Measurements from ENCODE around the gene FBXL7.

Gene FBXL7

DNA sequence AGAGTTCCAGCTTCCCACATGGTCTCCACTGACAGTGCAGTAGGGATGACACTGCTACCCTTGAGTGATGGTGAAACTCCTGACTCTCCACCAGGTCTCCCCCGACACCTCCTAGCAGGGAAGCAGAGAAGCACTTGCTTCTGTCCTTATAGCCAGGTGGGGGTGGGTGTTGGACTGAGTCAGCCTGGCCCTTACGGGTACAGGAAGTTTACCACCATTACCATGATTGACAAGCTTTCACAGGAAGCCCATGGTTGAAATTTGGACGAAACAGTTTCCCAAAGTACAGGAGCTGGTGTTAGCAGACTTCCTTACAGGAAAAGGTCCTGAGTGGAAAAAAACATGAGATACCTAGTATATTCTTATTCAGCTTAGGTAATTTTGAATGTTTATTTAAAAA lies 3.1 kb upstream of the FBXL7 start:
- in situ Hi-C loops (cut with HindIII; ENCODE audit: low pct_ligation_motif_present, low pct_unique_long_range_greater_than_20kb, low sequenced_read_pairs): no loop called here
- no peak for DNase-seq

DNA sequence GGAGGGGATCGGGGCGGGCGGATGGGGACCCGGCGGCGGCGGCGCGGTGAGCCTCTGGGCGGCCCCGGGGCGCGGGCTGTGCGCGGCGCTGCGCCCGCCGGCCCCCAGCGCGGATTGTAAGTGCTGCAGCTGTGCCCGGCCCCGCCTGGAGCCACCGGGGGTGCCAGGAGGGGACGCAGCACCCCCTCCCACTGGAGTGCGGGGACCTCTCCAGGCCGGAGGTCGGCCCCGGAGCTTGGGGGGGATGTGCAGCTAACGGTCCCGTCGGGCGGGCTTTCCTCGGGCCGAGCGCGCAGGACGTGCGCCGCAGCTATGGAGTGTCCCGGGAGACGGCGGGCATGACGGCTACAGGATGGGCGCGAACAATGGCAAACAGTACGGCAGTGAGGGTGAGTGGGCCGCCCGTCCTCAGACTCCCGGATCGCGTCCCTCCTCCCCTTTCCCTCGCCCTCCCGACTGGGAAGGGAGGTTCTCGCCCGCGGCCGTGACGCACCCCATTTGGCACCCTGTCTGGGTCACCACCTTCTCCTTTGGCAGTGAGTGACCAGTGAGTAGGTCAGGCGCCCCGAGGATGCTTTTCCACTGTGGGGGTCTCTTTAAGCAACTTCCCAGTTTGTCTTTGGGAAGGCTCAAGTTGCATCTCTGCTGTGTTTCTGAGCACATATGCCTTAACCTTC lies 483 bp downstream of the FBXL7 start:
- DNase-seq: peak; percentile 53

DNA sequence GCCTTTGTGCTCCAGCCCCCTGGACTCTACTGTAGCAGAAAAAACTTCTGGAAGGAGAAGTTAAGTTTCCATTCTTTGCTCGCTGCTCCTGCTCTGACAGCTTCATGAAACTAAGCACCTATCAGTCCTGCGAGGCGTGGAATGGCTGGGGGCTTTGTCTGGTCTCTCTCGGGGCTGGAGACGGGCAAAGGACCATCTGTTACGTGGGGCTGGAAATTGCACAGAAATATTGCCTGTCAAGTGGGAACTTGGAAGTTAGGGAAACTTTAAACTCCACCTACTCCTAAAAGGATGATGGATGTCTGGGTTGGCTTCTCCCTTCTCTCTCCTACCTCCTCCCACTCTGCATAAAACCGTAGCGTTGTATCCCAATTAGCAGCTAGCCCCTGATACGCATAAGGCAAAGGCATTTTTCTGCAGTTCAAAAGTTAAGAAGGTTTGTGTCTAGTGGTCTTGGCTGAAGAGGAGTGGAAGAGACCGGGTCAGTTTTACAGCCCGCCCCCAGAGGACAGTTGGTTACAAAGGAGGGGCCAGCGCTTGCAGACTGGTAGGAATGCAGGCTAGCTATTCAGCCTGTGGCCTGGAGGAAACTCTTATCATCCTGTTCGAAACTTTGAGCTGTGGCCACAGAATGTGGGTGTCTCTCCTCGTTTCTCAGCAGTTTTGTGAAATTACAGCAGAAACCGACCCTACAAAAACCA lies 1.3 kb downstream of the FBXL7 start:
- DNase-seq: peak; percentile 76
- in situ Hi-C loops (cut with HindIII; ENCODE audit: low pct_ligation_motif_present, low pct_unique_long_range_greater_than_20kb, low sequenced_read_pairs): no loop called here

More for the DNA sequence above, 483 bp downstream of the FBXL7 start:
- in situ Hi-C loops (cut with HindIII; ENCODE audit: low pct_ligation_motif_present, low pct_unique_long_range_greater_than_20kb, low sequenced_read_pairs): no loop called here

DNA sequence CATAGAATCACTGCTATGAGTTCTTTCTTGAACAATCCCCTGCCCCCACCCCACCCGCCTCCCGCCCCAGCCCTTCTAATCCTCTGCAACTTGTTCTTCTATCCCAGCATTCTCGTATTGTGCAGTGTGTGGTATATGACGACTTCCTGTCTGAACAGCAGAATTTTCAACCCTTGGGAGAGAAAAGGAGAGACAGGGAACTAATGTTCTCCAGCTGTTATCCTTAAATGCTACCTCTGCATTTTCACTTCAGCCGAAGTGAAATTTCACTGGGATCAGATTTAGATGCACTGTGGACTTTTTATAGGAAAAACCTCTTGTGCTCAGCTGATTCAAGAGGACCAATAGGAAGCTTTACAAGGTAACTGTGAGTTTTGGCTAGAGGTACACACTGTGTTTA lies 2.2 kb downstream of the FBXL7 start:
- peak; percentile 19 for DNase-seq
- in situ Hi-C loops (cut with HindIII; ENCODE audit: low pct_ligation_motif_present, low pct_unique_long_range_greater_than_20kb, low sequenced_read_pairs): no loop called here

DNA sequence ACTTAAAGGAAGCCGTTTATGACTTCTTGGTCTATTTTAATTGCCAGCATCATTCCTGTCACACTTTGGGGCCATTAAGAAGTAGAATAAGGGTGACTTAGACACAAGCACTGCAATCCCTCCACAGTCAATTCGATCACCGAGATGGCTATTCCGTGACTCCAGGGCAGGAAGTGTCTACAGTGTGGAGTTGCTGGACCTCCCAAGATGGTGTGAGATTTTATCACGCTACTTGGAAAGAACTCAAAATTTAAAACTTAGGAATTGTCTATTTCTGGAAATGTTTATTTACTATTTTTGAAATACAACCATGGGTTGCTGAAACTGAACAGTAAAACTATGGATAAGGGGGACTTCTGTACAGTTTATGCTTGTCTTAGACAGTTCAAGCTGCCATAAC lies 6.2 kb downstream of the FBXL7 start:
- in situ Hi-C loops (cut with HindIII; ENCODE audit: low pct_ligation_motif_present, low pct_unique_long_range_greater_than_20kb, low sequenced_read_pairs): no loop called here
- no peak for DNase-seq

DNA sequence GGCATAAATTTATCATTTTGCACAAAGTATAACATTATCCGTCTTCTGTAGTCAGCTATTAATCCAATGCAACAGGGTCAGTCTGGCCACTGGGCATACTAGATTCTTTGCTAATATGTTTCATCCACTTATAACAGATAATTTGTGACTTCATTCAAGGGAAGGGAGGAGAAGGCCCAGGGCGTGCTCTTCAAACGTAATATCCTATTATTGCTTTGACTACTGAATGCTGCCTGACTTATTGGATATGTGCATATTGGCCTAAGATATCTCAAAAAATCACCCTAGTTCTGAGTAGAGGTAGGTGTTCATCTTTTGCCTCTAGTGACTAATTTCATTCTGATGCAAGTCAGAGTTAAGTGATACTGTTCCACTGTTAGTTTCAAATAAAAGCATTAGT lies 6.9 kb downstream of the FBXL7 start:
- in situ Hi-C loops (cut with HindIII; ENCODE audit: low pct_ligation_motif_present, low pct_unique_long_range_greater_than_20kb, low sequenced_read_pairs): no loop called here

DNA sequence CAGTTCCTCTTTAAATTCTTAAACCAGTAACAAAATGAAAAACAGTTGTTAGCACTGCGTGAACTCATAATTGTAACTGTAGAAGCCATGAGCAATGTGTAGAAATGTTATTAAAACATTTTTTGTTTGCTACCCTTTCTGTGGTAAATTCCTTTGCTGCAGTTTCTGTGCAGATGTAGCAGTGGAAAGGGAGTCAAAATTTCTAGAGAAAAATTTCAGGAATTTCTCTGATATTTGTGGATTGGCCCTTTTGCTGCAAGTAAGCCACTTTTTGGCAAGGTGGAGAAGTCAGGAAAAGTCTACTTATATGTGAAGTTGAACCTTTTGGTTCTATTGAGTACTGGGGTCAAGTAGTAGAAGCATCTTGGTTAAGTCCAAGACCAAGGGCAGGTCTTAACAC lies 10.1 kb downstream of the FBXL7 start:
- DNase-seq: no peak
- in situ Hi-C loops (cut with HindIII; ENCODE audit: low pct_ligation_motif_present, low pct_unique_long_range_greater_than_20kb, low sequenced_read_pairs): no loop called here

More for the DNA sequence above, 6.9 kb downstream of the FBXL7 start:
- DNase-seq: no peak

DNA sequence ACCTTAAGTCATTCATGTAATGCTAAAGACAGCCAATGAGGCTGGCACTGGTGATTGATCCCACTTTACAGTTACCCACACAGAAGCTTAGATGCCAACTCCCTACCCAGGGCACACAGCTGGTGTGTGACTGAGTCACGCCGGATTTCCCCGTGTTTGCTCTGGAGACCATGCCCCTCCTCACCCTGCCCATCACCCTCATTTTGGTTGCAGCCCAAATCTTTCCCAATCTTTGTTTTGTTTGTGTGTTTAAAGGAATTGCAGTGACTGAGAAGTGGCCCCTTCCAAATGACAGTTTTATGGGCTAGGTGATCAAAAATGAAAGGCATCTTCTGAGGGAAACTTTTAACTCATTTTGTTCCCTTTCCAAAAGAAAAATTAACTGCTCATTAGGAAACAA lies 10.9 kb downstream of the FBXL7 start:
- DNase-seq: peak; percentile 2

DNA sequence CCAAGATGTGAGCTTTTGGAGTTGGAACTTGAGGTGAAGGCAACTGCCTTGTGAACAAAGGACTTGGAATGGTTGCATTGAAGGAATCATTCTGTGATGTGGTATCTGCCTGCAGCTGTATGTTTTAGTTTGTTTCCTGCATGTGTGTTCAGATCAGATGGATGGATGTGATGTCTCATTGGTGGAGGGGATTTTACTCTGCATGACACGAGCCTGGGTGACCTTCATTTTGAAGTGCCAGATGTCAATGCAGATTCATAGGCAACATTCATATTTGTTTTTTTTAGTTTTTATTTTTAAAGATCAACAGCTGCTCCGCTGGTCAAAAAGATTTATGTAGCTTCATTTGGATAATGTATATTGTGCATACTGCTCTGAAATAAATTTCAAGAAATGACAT lies 13.5 kb downstream of the FBXL7 start:
- in situ Hi-C loops (cut with HindIII; ENCODE audit: low pct_ligation_motif_present, low pct_unique_long_range_greater_than_20kb, low sequenced_read_pairs): no loop called here

More for the DNA sequence above, 10.9 kb downstream of the FBXL7 start:
- in situ Hi-C loops (cut with HindIII; ENCODE audit: low pct_ligation_motif_present, low pct_unique_long_range_greater_than_20kb, low sequenced_read_pairs): no loop called here

DNA sequence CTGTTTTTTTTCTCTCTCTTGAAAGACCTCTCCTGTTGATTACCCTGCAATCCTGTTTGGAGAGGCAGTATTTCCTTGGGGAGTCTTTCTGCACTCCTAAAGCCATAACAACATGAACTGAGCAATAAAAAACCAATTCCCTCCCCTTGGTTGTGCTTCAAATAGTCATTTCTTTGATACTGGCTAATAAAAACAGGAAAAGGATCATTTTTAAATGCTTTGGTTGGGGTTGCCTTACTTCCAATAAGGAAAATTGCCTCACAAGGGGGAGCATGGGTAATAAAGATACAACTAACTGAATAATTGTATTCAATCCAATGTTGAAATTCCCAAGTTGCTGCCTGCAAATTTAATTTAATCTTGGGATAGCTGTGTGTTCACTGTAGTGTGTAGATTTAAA lies 13.9 kb downstream of the FBXL7 start:
- DNase-seq: no peak
- in situ Hi-C loops (cut with HindIII; ENCODE audit: low pct_ligation_motif_present, low pct_unique_long_range_greater_than_20kb, low sequenced_read_pairs): no loop called here

More for the DNA sequence above, 13.5 kb downstream of the FBXL7 start:
- DNase-seq: no peak

DNA sequence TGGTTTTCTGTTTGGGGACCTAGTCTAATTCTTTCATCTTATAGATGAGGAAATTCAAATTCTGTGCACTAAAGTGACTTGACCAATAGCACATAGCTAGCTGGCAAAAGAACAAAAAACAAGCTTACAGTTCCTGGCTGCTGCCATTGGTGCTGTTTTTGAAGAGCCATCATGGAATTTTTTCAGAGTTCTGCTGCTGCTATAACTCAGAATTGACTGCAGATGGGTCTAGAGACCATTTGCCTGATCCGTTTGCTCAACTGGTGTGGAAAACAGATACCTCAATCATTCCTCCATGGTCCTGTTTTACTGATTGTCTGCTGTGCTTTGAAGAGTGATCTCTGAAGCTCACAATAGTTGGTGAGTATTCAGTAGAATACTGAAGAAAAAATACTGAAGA lies 15.2 kb downstream of the FBXL7 start:
- no peak for DNase-seq
- in situ Hi-C loops (cut with HindIII; ENCODE audit: low pct_ligation_motif_present, low pct_unique_long_range_greater_than_20kb, low sequenced_read_pairs): no loop called here

DNA sequence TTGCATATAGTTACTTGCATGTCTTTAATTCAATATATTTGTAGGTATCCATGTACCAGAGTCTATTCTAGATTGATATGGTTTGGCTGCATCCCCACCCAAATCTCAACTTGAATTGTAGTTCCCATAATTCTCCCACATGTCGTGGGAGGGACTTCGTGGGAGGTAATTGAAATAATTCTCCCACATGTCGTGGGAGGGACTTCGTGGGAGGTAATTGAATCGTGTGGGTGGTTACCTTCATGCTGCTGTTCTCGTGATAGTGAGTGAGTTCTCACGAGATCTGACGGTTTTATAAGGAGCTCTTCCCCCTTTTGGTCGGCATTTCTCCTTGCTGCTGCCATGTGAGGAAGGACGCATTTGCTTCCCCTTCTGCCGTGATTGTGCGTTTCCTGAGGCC lies 16.5 kb downstream of the FBXL7 start:
- in situ Hi-C loops (cut with HindIII; ENCODE audit: low pct_ligation_motif_present, low pct_unique_long_range_greater_than_20kb, low sequenced_read_pairs): no loop called here
- no peak for DNase-seq

DNA sequence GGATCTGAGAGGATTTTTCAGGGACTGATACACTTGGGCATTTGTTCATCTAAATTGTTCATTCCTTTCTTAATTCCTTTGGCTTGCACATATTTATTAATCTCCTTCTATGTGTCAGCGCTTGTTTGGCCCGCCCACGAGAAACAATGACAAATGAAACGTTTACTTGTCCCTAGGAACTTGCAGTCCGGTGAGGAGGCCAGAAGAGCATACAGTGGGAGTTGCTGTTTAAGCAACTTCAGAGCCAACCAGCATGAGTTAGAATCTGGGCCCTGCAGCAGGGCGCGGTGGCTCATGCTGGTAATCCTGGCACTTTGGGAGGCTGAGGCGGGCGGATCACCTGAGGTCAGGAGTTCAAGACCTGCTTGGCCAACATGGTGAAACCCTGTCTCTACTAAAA lies 18.8 kb downstream of the FBXL7 start:
- in situ Hi-C loops (cut with HindIII; ENCODE audit: low pct_ligation_motif_present, low pct_unique_long_range_greater_than_20kb, low sequenced_read_pairs): no loop called here
- DNase-seq: no peak

DNA sequence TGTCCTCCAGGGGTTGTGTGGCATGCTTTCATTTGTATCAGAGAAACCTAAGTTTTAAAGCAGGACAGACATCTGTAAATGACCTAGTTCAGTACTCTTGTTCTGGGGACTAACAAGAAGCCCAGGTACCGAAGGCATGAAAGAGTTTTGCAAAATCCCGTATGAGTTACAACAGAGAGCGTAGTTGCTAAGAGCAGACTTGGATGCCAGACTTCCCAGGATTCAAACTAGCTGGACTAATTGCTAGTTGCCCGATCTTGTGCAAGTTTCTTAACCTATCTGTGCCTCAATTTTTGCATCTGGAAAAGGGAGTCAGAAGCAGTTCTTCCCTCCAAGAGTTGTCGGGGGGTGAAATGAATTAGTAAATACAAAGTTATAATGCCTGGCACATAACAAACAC lies 20.9 kb downstream of the FBXL7 start:
- in situ Hi-C loops (cut with HindIII; ENCODE audit: low pct_ligation_motif_present, low pct_unique_long_range_greater_than_20kb, low sequenced_read_pairs): no loop called here
- DNase-seq: no peak

DNA sequence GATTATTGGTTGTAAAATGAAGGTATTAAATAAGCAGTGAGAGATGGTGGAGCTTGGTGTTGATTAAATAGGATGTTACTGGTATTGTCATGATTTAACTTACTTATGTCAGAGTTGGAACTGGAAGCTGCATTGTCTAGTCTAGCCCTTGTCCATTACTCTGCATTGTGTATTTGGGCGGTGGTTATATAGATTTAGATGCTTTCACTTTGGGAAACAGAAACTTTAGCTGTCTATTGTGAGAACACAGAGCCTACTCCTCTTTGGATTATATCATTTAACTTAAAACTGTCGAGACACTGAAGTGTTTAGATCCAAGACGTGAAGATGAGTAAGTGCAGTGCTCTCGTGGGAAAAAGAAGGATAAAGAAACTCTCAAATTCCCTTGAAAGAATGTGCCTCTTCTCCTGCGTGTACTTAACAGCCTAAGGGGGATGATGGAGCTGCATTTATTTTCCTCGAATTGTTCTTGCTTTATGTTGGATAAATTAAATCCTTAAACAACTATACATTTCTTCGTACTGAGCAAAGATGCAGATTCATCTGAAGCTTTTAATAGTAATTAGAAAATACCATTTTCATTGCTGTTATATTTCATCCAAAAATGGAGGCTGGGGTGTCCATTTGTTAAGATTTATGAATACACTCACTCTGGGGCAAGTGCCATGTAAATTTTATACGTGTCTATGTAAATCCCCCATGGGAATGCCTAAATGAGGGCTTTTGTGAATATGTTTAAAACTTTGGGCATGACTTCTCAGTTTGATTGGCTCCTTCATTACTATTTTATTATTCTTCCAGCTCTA lies 21.6 kb downstream of the FBXL7 start:
- in situ Hi-C loops (cut with HindIII; ENCODE audit: low pct_ligation_motif_present, low pct_unique_long_range_greater_than_20kb, low sequenced_read_pairs): no loop called here
- DNase-seq: no peak

DNA sequence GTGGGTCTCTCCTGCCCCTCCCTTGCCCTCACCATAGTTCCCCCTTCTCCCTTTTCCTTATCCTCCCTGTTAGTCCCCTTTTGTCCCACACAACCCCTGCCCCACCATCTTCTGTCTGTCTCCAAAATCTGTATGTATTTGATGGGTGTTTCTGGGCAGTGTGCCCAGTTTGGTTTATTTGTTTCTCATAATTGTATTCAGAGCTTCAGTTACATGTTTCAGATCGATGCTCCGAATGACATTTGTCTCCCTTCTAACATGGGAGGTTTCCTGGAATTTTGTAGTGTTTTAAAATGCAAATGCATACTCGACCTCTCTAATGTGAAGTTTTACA lies 22.2 kb downstream of the FBXL7 start:
- in situ Hi-C loops (cut with HindIII; ENCODE audit: low pct_ligation_motif_present, low pct_unique_long_range_greater_than_20kb, low sequenced_read_pairs): no loop called here
- DNase-seq: no peak

DNA sequence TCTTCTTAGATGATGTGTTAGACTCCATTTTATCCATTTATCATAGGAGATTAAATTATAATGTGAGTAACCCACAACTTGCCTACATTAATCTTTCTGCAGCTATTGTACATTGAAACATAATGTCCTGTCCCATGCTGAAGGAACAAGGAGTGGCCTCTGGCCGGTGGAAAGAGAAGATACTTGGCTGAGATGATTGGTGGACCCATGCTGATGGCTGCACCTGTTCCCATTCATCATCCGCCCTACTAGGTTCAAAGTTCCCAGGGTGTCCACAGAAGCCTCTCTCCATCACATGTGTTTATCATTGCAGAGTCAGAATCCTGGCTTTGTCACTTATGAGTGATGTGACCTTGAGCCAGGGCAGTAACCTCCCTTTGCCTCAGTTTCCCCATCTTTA lies 24.7 kb downstream of the FBXL7 start:
- in situ Hi-C loops (cut with HindIII; ENCODE audit: low pct_ligation_motif_present, low pct_unique_long_range_greater_than_20kb, low sequenced_read_pairs): no loop called here
- no peak for DNase-seq

DNA sequence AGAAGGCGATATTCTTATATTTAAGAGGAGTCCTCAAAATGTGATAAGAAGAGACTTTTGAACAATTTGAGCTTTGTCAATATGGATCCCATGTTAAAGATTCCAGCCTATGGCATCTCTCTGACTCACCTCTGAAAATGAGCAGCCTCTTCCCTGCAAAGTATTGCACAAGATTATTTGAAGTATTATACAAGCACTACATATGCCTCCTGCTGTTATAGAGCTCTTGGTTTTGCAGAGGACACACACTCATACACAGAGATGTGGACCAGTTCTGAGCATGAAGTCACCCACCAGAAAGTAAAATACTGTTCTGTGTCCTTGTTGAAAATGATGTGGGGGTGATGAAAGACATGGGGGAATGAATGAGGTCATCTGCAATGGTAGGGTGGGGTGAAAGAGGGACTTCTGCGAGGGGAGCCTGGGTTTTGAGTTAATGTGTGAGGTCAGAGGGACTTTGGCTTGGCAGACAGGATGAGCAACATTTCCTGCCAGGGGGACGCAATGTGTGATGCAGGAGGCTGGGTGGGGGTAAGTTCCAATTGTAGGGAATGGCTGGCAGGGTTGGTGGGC lies 25.8 kb downstream of the FBXL7 start:
- in situ Hi-C loops (cut with HindIII; ENCODE audit: low pct_ligation_motif_present, low pct_unique_long_range_greater_than_20kb, low sequenced_read_pairs): no loop called here
- no peak for DNase-seq

DNA sequence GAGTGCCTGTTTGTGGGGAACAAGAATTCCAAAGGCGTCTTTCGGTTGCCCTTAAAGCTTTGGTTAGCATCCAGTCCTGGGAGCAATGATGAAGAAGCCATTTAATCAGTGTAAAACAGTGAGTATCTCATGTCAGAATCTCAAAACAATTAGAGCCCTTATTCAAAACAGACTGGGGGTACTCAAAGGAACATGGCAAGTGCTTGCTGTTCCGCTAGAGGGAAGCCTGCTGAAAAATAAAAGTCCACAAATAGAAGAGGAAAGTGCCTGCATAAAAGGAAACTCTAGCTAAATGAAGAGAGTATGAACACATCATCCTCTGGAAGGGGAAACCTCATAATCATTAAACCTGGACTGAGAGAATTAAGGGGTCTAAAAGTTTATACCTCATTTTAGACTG lies 26.4 kb downstream of the FBXL7 start:
- DNase-seq: no peak
- in situ Hi-C loops (cut with HindIII; ENCODE audit: low pct_ligation_motif_present, low pct_unique_long_range_greater_than_20kb, low sequenced_read_pairs): no loop called here

All from ACHN (cell line).